ENCODE results near the gene CDH13. TPM values are rescaled to one million over a fixed set of nuclear protein-coding genes. Genes with fewer than 3 reads are reported as not detected.

CDH13 gene
- total and polyA plus RNA-seq, 8 donors: 0.12 to 21.4 (median 1.7) TPM; not detected in 1

DNA sequence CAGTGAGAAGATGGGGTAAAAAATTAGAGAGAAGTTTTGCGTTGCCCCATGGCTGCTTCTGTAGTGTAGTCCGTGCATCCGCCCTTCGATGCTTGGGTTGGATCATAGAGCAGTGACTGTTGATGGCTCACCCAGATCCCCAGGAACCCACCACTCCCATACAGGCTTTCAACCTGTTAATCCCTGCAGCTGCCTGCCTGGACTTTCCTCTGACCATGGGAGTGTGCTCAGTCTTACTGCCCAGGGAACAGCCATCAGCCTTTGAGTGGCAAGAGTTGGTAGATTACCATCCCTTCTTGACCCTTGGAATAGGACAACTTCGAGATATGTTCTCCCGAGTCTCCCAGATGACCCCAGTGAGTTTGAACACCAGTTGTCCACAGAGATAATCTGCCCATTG, 881.5 kb downstream of the CDH13 start:
- no peaks in the 10 kb centered on the region for H3K4me1 ChIP-seq
- peaks cover 0 to 6% (median 0%) of the 10 kb centered on the region in 3 donors for H3K27me3 ChIP-seq
- H3K36me3 ChIP-seq: no peaks in the 10 kb centered on the region
- 86 to 93% (median 90%) methylated on average over 6 of the region's 6 CpGs for WGBS, 5 donors
- H3K27ac ChIP-seq: no peak overlapping the region
- DNase-seq: no peak
- H3K4me3 ChIP-seq: no peak overlapping the region
- no peaks in the 10 kb centered on the region for H3K9me3 ChIP-seq
- intact Hi-C loops (cut with DNase I; ENCODE audit: low total_unique reads): no loop called here
- TF ChIP-seq POLR2AphosphoS5 (IDR thresholded peaks at IDR 0.05) (no peak), POLR2A (IDR thresholded peaks at IDR 0.05) (no peak), EP300 (IDR thresholded peaks at IDR 0.05) (no peak), CTCF (IDR thresholded peaks at IDR 0.05) (no peak)

GRCh38 chr16:83509316-83509715, 882.5 kb downstream of the CDH13 start:
- Histone ChIP-seq H3K27ac (no peak overlapping the region), H3K4me1 (no peaks in the 10 kb centered on the region), H3K27me3 (peaks cover 0 to 6% (median 0%) of the 10 kb centered on the region in 3 donors), H3K36me3 (no peaks in the 10 kb centered on the region), H3K4me3 (no peak overlapping the region), H3K9me3 (no peaks in the 10 kb centered on the region)
- DNase-seq: no peak
- TF ChIP-seq POLR2A (IDR thresholded peaks at IDR 0.05) (no peak), CTCF (IDR thresholded peaks at IDR 0.05) (no peak), EP300 (IDR thresholded peaks at IDR 0.05) (no peak), POLR2AphosphoS5 (IDR thresholded peaks at IDR 0.05) (no peak)
- intact Hi-C loops (cut with DNase I; ENCODE audit: low total_unique reads): no loop called here

GRCh38 chr16:83510906-83511305, 884.1 kb downstream of the CDH13 start:
- intact Hi-C loops (cut with DNase I; ENCODE audit: low total_unique reads): no loop called here
- Histone ChIP-seq H3K36me3 (no peaks in the 10 kb centered on the region), H3K27ac (no peak overlapping the region), H3K4me3 (no peak overlapping the region), H3K9me3 (no peaks in the 10 kb centered on the region), H3K4me1 (no peaks in the 10 kb centered on the region), H3K27me3 (peaks cover 0 to 6% (median 0%) of the 10 kb centered on the region in 3 donors)
- no peak for DNase-seq
- no peak for TF ChIP-seq CTCF (IDR thresholded peaks at IDR 0.05)
- no peak for TF ChIP-seq EP300 (IDR thresholded peaks at IDR 0.05)
- TF ChIP-seq POLR2AphosphoS5 (IDR thresholded peaks at IDR 0.05): no peak
- TF ChIP-seq POLR2A (IDR thresholded peaks at IDR 0.05): no peak
- 89 to 94% (median 90%) methylated on average over 12 of the region's 12 CpGs for WGBS, 5 donors

- intact Hi-C loops (cut with DNase I; ENCODE audit: low total_unique reads): no loop called here
- TF ChIP-seq POLR2A (IDR thresholded peaks at IDR 0.05) (no peak), POLR2AphosphoS5 (IDR thresholded peaks at IDR 0.05) (no peak), CTCF (IDR thresholded peaks at IDR 0.05) (no peak), EP300 (IDR thresholded peaks at IDR 0.05) (no peak)
- H3K27me3 ChIP-seq: no peaks in the 10 kb centered on the region
- H3K4me1 ChIP-seq: no peaks in the 10 kb centered on the region
- DNase-seq: no peak
- no peak overlapping the region for H3K4me3 ChIP-seq
- WGBS, 5 donors: 67 to 72% (median 70%) methylated on average over 8 of the region's 8 CpGs
- peaks cover 0 to 9% (median 8%) of the 10 kb centered on the region in 4 donors for H3K9me3 ChIP-seq
- H3K27ac ChIP-seq: no peak overlapping the region
- H3K36me3 ChIP-seq: no peaks in the 10 kb centered on the region
These were observed 886.4 kb downstream of the CDH13 start for GRCh38 chr16:83513008-83513755.
